Measurements from ENCODE around the gene OAF. TPM values are rescaled to one million over a fixed set of nuclear protein-coding genes. Genes with fewer than 3 reads are reported as not detected.

The OAF gene
- total RNA-seq, 1 donor from 2014 or later: 40.2 TPM

- Mint-ChIP-seq H3K4me1 (peaks cover 85% of the 10 kb centered on the region), H3K36me3 (ENCODE audit: low read depth) (no peaks in the 10 kb centered on the region), H3K27ac (ENCODE audit: unreplicated experiment) (peak overlapping the region; percentile 4), H3K9me3 (no peaks in the 10 kb centered on the region), H3K4me3 (no peak overlapping the region), H3K27me3 (ENCODE audit: low read depth) (no peaks in the 10 kb centered on the region)
- no peak for TF ChIP-seq CTCF (conservative IDR thresholded peaks at IDR 0.05)
- DNase-seq (ENCODE audit: low read depth, low spot score): no peak
Measured at GRCh38 chr11:120184946-120185705, 25.7 kb upstream of the OAF start.

- Mint-ChIP-seq H3K36me3 (ENCODE audit: low read depth) (no peaks in the 10 kb centered on the region), H3K27me3 (ENCODE audit: low read depth) (no peaks in the 10 kb centered on the region), H3K4me1 (peaks cover 77% of the 10 kb centered on the region), H3K4me3 (no peak overlapping the region), H3K27ac (ENCODE audit: unreplicated experiment) (peak overlapping the region; percentile 4), H3K9me3 (no peaks in the 10 kb centered on the region)
- DNase-seq (ENCODE audit: low read depth, low spot score): no peak
- TF ChIP-seq CTCF (conservative IDR thresholded peaks at IDR 0.05): no peak
Measured at GRCh38 chr11:120185706-120186455, 25.0 kb upstream of the OAF start.

- DNase-seq (ENCODE audit: low read depth, low spot score): no peak
- no peak overlapping the region for H3K27ac Mint-ChIP-seq (ENCODE audit: unreplicated experiment)
- no peaks in the 10 kb centered on the region for H3K9me3 Mint-ChIP-seq
- no peaks in the 10 kb centered on the region for H3K27me3 Mint-ChIP-seq (ENCODE audit: low read depth)
- TF ChIP-seq CTCF (conservative IDR thresholded peaks at IDR 0.05): no peak
- no peaks in the 10 kb centered on the region for H3K36me3 Mint-ChIP-seq (ENCODE audit: low read depth)
- peaks cover 73% of the 10 kb centered on the region for H3K4me1 Mint-ChIP-seq
- H3K4me3 Mint-ChIP-seq: no peak overlapping the region
Measured at GRCh38 chr11:120186456-120186773, 24.4 kb upstream of the OAF start.

GRCh38 chr11:120186774-120187591 is 23.8 kb upstream of the OAF start:
- H3K27me3 Mint-ChIP-seq (ENCODE audit: low read depth): no peaks in the 10 kb centered on the region
- no peaks in the 10 kb centered on the region for H3K36me3 Mint-ChIP-seq (ENCODE audit: low read depth)
- no peaks in the 10 kb centered on the region for H3K9me3 Mint-ChIP-seq
- H3K4me1 Mint-ChIP-seq: peaks cover 73% of the 10 kb centered on the region
- no peak for DNase-seq (ENCODE audit: low read depth, low spot score)
- H3K4me3 Mint-ChIP-seq: peak overlapping the region; percentile 13
- peak overlapping the region; percentile 73 for H3K27ac Mint-ChIP-seq (ENCODE audit: unreplicated experiment)
- TF ChIP-seq CTCF (conservative IDR thresholded peaks at IDR 0.05): no peak

- no peaks in the 10 kb centered on the region for H3K36me3 Mint-ChIP-seq (ENCODE audit: low read depth)
- TF ChIP-seq CTCF (conservative IDR thresholded peaks at IDR 0.05): no peak
- no peak for DNase-seq (ENCODE audit: low read depth, low spot score)
- H3K9me3 Mint-ChIP-seq: no peaks in the 10 kb centered on the region
- no peak overlapping the region for H3K4me3 Mint-ChIP-seq
- peaks cover 64% of the 10 kb centered on the region for H3K4me1 Mint-ChIP-seq
- H3K27me3 Mint-ChIP-seq (ENCODE audit: low read depth): no peaks in the 10 kb centered on the region
- no peak overlapping the region for H3K27ac Mint-ChIP-seq (ENCODE audit: unreplicated experiment)
Measured at GRCh38 chr11:120188371-120188770, 22.5 kb upstream of the OAF start.

All from neural crest cell (in vitro differentiated cells).